IMR-90 (cell line): ENCODE measurements around the gene DENND1A. TPM values are rescaled to one million over a fixed set of nuclear protein-coding genes. Genes with fewer than 3 reads are reported as not detected.

ENCODE experiments used
- ATAC-seq: fragments of 200-7000 bp; cut with Tn5 transposase; 2 replicates; pipeline ENCODE4 v1.9.1; 2020; ENCODE audit warnings: low read depth, mild to moderate bottlenecking, moderate library complexity
- BruUV-seq: library from RNA; stranded (reverse); fragments of 400-500 nt; replicated peaks from 2 replicates; lab custom pipeline; 2021; lab: Mats Ljungman, UMichigan
- CTCF ChIA-PET: fragments of 300-600 bp; formaldehyde crosslinking; extraction: SDS; loops from one replicate; lab custom pipeline; 2021; ENCODE audit warnings: antibody characterized with exemption; lab: Yijun Ruan, JAX
- POLR2A ChIA-PET: fragments of 300-600 bp; sonication (Branson Sonifier 250); formaldehyde crosslinking; loops from one replicate; lab custom pipeline; 2022; ENCODE audit warnings: antibody characterized with exemption; ENCODE audit not compliant: unreplicated experiment; lab: Charles Lee
- DNase-seq: peaks from one replicate; pipeline ENCODE4 v3.0.0; 2013
- H2AFZ ChIP-seq: replicated peaks from 2 replicates; pipeline ENCODE3; 2013; ENCODE audit warnings: low read length, mild to moderate bottlenecking; ENCODE audit not compliant: poor library complexity
- H2AK5ac ChIP-seq: 2 replicates; pipeline ENCODE4 v1.6.1; 2013; ENCODE audit warnings: low read depth, low read length, inconsistent platforms
- H2AK9ac ChIP-seq: replicated peaks from 2 replicates; pipeline ENCODE3; 2013; ENCODE audit warnings: mild to moderate bottlenecking, low read depth, low read length, moderate library complexity; ENCODE audit not compliant: poor library complexity
- H2BK120ac ChIP-seq: 2 replicates; pipeline ENCODE4 v1.6.1; 2013; ENCODE audit warnings: low read depth, low read length, inconsistent platforms
- H2BK15ac ChIP-seq: 3 replicates; pipeline ENCODE4 v1.6.1; 2013; ENCODE audit warnings: low read depth, low read length, inconsistent platforms
- H2BK20ac ChIP-seq: 2 replicates; pipeline ENCODE4 v1.6.1; 2013; ENCODE audit warnings: low read depth, mild to moderate bottlenecking, inconsistent platforms, low read length, moderate library complexity
- H2BK5ac ChIP-seq: 2 replicates; pipeline ENCODE4 v1.6.1; 2013; ENCODE audit warnings: mild to moderate bottlenecking, low read depth, low read length, inconsistent platforms; ENCODE audit not compliant: poor library complexity, severe bottlenecking
- H3K14ac ChIP-seq: replicated peaks from 2 replicates; pipeline ENCODE4 v1.6.1; 2013; ENCODE audit warnings: low read depth, low read length, inconsistent platforms
- H3K18ac ChIP-seq: 2 replicates; pipeline ENCODE4 v1.6.1; 2013; ENCODE audit warnings: low read depth, low read length, control low read depth
- H3K23ac ChIP-seq: 2 replicates; pipeline ENCODE4 v1.6.1; 2013; ENCODE audit warnings: low read depth, low read length, inconsistent platforms
- H3K27ac ChIP-seq: 2 replicates; pipeline ENCODE4 v1.5.1; 2013; ENCODE audit warnings: mild to moderate bottlenecking, control low read depth, low read length; ENCODE audit not compliant: insufficient read depth
- H3K27me3 ChIP-seq: 2 replicates; pipeline ENCODE4 v1.6.1; 2013; ENCODE audit warnings: low read length; ENCODE audit not compliant: control insufficient read depth, insufficient read depth
- H3K36me3 ChIP-seq: 2 replicates; pipeline ENCODE4 v1.6.1; 2013; ENCODE audit warnings: low read length, mixed read lengths; ENCODE audit not compliant: control insufficient read depth, insufficient read depth
- H3K4ac ChIP-seq: 2 replicates; pipeline ENCODE4 v1.6.1; 2013; ENCODE audit warnings: low read depth, low read length, inconsistent platforms
- H3K4me1 ChIP-seq: 2 replicates; pipeline ENCODE4 v1.6.1; 2013; ENCODE audit warnings: low read length, mixed read lengths; ENCODE audit not compliant: control insufficient read depth, insufficient read depth
- H3K4me2 ChIP-seq: 2 replicates; pipeline ENCODE4 v1.6.1; 2013; ENCODE audit warnings: low read depth, mild to moderate bottlenecking, control low read depth, low read length, moderate library complexity
- H3K4me3 ChIP-seq: 2 replicates; pipeline ENCODE4 v1.5.1; 2013; ENCODE audit warnings: low read depth, mild to moderate bottlenecking, control low read depth, low read length, moderate library complexity; ENCODE audit not compliant: insufficient read depth
- H3K56ac ChIP-seq: 2 replicates; pipeline ENCODE4 v1.6.1; 2013; ENCODE audit warnings: low read length, inconsistent platforms; ENCODE audit not compliant: insufficient read depth; ENCODE audit errors: extremely low read depth
- H3K79me1 ChIP-seq, 2 experiments: 2 replicates each; pipeline ENCODE4 v1.6.1; 2013; ENCODE audit warnings: low read length in 2 of 2, inconsistent platforms in 1 of 2, low read depth in 1 of 2
- H3K9ac ChIP-seq: 2 replicates; pipeline ENCODE4 v1.6.1; 2013; ENCODE audit warnings: low read depth, low read length, control low read depth
- H3K9me1 ChIP-seq: 2 replicates; pipeline ENCODE4 v1.6.1; 2013; ENCODE audit warnings: low read length, inconsistent platforms; ENCODE audit not compliant: insufficient read depth
- H3K9me3 ChIP-seq: 2 replicates; pipeline ENCODE4 v1.6.1; 2013; ENCODE audit warnings: low read length; ENCODE audit not compliant: control insufficient read depth, insufficient read depth
- H4K20me1 ChIP-seq: 2 replicates; pipeline ENCODE4 v1.6.1; 2013; ENCODE audit warnings: low read length, inconsistent platforms; ENCODE audit not compliant: insufficient read depth
- H4K5ac ChIP-seq: 2 replicates; pipeline ENCODE4 v1.6.1; 2013; ENCODE audit warnings: mild to moderate bottlenecking, low read depth, low read length, control low read depth
- H4K8ac ChIP-seq, 2 experiments: 2 replicates each; pipeline ENCODE4 v1.6.1; 2013; ENCODE audit warnings: low read depth in 2 of 2, low read length in 2 of 2, control low read depth in 1 of 2, inconsistent platforms in 1 of 2
- H4K91ac ChIP-seq: 2 replicates; pipeline ENCODE4 v1.6.1; 2013; ENCODE audit warnings: low read depth, low read length, inconsistent platforms; ENCODE audit not compliant: insufficient read depth
- BHLHE40 ChIP-seq: fragments of 150-350 bp; IDR thresholded peaks from 2 replicates; pipeline ENCODE4 v1.6.1; 2016; ENCODE audit warnings: mild to moderate bottlenecking, low read depth, low read length
- CEBPB ChIP-seq: IDR thresholded peaks from 2 replicates; pipeline ENCODE4 v1.6.1; 2012; ENCODE audit warnings: low read depth, low read length, improper control_type of control experiment
- FOS ChIP-seq: fragments of 150-350 bp; IDR thresholded peaks from 2 replicates; pipeline ENCODE4 v1.6.1; 2016; ENCODE audit warnings: low read depth, low read length
- MAFK ChIP-seq: IDR thresholded peaks from 2 replicates; pipeline ENCODE4 v1.6.1; 2012; ENCODE audit warnings: low read depth, low read length, improper control_type of control experiment
- MAZ ChIP-seq: IDR thresholded peaks from 2 replicates; pipeline ENCODE4 v1.6.1; 2012; ENCODE audit warnings: low read depth, mild to moderate bottlenecking, low read length, improper control_type of control experiment, moderate library complexity, borderline replicate concordance
- MXI1 ChIP-seq: IDR thresholded peaks from 2 replicates; pipeline ENCODE4 v1.6.1; 2012; ENCODE audit warnings: low read depth, mild to moderate bottlenecking, low read length, moderate library complexity, borderline replicate concordance
- NFE2L2 ChIP-seq: fragments of 150-350 bp; IDR thresholded peaks from 2 replicates; pipeline ENCODE4 v1.6.1; 2016; ENCODE audit warnings: low read depth, mild to moderate bottlenecking, low read length
- POLR2A ChIP-seq: IDR thresholded peaks from 2 replicates; pipeline ENCODE4 v1.6.1; 2012; ENCODE audit warnings: mild to moderate bottlenecking, low read depth, low read length
- RAD21 ChIP-seq: IDR thresholded peaks from 2 replicates; pipeline ENCODE4 v1.6.1; 2012; ENCODE audit warnings: low read length, improper control_type of control experiment
- RCOR1 ChIP-seq: IDR thresholded peaks from 2 replicates; pipeline ENCODE4 v1.6.1; 2012; ENCODE audit warnings: mild to moderate bottlenecking, low read length, improper control_type of control experiment; ENCODE audit not compliant: insufficient replicate concordance
- RFX5 ChIP-seq: IDR thresholded peaks from 2 replicates; pipeline ENCODE4 v1.8.0; 2012; ENCODE audit warnings: low read depth, mild to moderate bottlenecking, low read length, moderate library complexity
- SMC3 ChIP-seq: fragments of 150-350 bp; IDR thresholded peaks from 2 replicates; pipeline ENCODE4 v1.6.1; 2016; ENCODE audit warnings: low read depth, mild to moderate bottlenecking, antibody characterized with exemption, low read length, moderate library complexity
- WGBS, 2 experiments: methylation state at CpG; one replicate each; pipeline versions ENCODE4 v1.1.5 to v1.1.7; 2013; ENCODE audit warnings: missing lambda C conversion rate in 2 of 2; ENCODE audit not compliant: insufficient read length in 1 of 2; ENCODE audit errors: extremely low coverage in 2 of 2; 5-methylcytosine and 5-hydroxymethylcytosine counted together
- dilution Hi-C: fragments of 300-500 bp; cut with HindIII; formaldehyde crosslinking; loops from one replicate; pipeline ENCODE4 v1.14.3; 2018; ENCODE audit warnings: low sequenced_read_pairs; ENCODE audit not compliant: unreplicated experiment
- in situ Hi-C: fragments of 300-500 bp; cut with MboI; formaldehyde crosslinking; loops from 3 replicates; pipeline ENCODE4 v1.14.3; 2019; ENCODE audit warnings: low sequenced_read_pairs, inconsistent platforms, mixed read lengths
- intact Hi-C: fragments of 100-400 bp; cut with micrococcal nuclease; formaldehyde crosslinking; loops from 2 replicates; pipeline ENCODE4 v1.10.0; 2022
- polyA plus RNA-seq, 3 experiments: library from polyadenylated mRNA; depleted of rRNA; stranded (reverse); fragments of >200 nt; gene quantifications; 2 replicates each; pipeline ENCODE4 v1.2.3, GENCODE V29; 2012; ENCODE audit warnings: low replicate concordance in 1 of 3
- total RNA-seq: library from RNA; depleted of rRNA; stranded (reverse); fragments of >200 nt; gene quantifications from 2 replicates; pipeline ENCODE4 v1.2.3, GENCODE V29; 2012
- TF ChIP-seq, protein P1 (sequence below): conservative IDR thresholded peaks from 2 replicates; pipeline ENCODE4 v1.5.1; 2012; ENCODE audit warnings: mild to moderate bottlenecking, low read depth, low read length, improper control_type of control experiment
- TF ChIP-seq, protein P2 (sequence below): fragments of 150-350 bp; IDR thresholded peaks from 2 replicates; pipeline ENCODE4 v1.6.1; 2017; ENCODE audit warnings: mild to moderate bottlenecking, antibody characterized with exemption, low read length, low read depth
- TF ChIP-seq, protein P3 (sequence below): fragments of 150-350 bp; IDR thresholded peaks from 2 replicates; pipeline ENCODE4 v1.6.1; 2016; ENCODE audit warnings: low read depth, mild to moderate bottlenecking, low read length, moderate library complexity, borderline replicate concordance

The DENND1A gene
- total and polyA plus RNA-seq, 2 of the 4 experiments (the other 2 are of a cell fraction), result 21.4 to 27.6 TPM

DNA sequence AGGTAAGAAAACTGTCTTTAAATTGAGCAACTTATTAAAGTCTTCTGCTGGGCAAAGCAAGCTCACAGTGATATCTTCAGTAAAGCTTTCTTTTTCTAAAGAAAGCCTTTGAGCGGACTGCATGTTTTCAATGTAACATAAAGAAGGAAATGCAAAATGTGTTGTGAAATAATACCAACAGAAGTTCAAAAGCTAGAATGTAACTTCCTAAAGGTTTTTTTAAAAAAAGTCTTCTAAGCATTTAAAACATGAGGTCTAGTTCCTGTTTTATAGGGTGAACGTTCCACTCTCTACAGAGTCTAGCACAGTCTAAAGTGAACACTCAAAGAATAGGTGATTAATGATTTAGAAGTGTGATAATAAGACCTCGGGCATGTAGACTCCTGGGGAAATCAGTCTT is 62.9 kb downstream of the DENND1A start:
- Histone ChIP-seq H3K23ac (no peak overlapping the region), H3K4me1 (no peaks in the 10 kb centered on the region), H3K4me2 (no peak overlapping the region), H2BK15ac (no peak overlapping the region), H4K20me1 (no peaks in the 10 kb centered on the region; the same call in 1 of the 2 replicates), H4K5ac (no peak overlapping the region), H3K27ac (no peak overlapping the region), H3K18ac (no peak overlapping the region), H3K27me3 (no peaks in the 10 kb centered on the region), H2BK120ac (no peak overlapping the region), H3K56ac (no peak overlapping the region), H2AK9ac (no peak overlapping the region), H3K9ac (no peak overlapping the region), H3K9me1 (no peaks in the 10 kb centered on the region), H4K8ac (no peak overlapping the region), H2BK5ac (no peak overlapping the region), H2BK20ac (no peak overlapping the region), H3K14ac (no peak overlapping the region), H3K36me3 (no peaks in the 10 kb centered on the region), H3K79me1 (peaks cover 0 to 5% of the 10 kb centered on the region in 2 experiments; a peak in 3 of 4 replicates), H2AK5ac (no peak overlapping the region), H2AFZ (no peak overlapping the region), H3K9me3 (no peaks in the 10 kb centered on the region), H3K4ac (no peak overlapping the region), H3K4me3 (no peak overlapping the region), H4K91ac (no peak overlapping the region)
- dilution Hi-C loops, result no loop called here
- TF ChIP-seq, protein P1, sequence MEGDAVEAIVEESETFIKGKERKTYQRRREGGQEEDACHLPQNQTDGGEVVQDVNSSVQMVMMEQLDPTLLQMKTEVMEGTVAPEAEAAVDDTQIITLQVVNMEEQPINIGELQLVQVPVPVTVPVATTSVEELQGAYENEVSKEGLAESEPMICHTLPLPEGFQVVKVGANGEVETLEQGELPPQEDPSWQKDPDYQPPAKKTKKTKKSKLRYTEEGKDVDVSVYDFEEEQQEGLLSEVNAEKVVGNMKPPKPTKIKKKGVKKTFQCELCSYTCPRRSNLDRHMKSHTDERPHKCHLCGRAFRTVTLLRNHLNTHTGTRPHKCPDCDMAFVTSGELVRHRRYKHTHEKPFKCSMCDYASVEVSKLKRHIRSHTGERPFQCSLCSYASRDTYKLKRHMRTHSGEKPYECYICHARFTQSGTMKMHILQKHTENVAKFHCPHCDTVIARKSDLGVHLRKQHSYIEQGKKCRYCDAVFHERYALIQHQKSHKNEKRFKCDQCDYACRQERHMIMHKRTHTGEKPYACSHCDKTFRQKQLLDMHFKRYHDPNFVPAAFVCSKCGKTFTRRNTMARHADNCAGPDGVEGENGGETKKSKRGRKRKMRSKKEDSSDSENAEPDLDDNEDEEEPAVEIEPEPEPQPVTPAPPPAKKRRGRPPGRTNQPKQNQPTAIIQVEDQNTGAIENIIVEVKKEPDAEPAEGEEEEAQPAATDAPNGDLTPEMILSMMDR, result no peak
- TF ChIP-seq POLR2A (no peak), BHLHE40 (no peak), SMC3 (no peak), MAZ (no peak), RFX5 (no peak), RAD21 (no peak), CEBPB (no peak), NFE2L2 (no peak), FOS (no peak), MAFK (no peak), RCOR1 (no peak), MXI1 (no peak)
- TF ChIP-seq, protein P2, sequence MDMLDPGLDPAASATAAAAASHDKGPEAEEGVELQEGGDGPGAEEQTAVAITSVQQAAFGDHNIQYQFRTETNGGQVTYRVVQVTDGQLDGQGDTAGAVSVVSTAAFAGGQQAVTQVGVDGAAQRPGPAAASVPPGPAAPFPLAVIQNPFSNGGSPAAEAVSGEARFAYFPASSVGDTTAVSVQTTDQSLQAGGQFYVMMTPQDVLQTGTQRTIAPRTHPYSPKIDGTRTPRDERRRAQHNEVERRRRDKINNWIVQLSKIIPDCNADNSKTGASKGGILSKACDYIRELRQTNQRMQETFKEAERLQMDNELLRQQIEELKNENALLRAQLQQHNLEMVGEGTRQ, result no peak
- TF ChIP-seq, protein P3, sequence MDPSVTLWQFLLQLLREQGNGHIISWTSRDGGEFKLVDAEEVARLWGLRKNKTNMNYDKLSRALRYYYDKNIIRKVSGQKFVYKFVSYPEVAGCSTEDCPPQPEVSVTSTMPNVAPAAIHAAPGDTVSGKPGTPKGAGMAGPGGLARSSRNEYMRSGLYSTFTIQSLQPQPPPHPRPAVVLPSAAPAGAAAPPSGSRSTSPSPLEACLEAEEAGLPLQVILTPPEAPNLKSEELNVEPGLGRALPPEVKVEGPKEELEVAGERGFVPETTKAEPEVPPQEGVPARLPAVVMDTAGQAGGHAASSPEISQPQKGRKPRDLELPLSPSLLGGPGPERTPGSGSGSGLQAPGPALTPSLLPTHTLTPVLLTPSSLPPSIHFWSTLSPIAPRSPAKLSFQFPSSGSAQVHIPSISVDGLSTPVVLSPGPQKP, result no peak
- in situ Hi-C loops, result no loop called here
- intact Hi-C loops, result no loop called here
- ATAC-seq (no peak), DNase-seq (no peak)
- no CpG with 5 or more reads among the region's 3 CpGs for WGBS, 2 experiments
- ChIA-PET POLR2A (no interaction called here), CTCF (no interaction called here)
- no TSS peak for BruUV-seq
